A549 (cell line): ENCODE results near the gene SMG1.

ENCODE experiments used
- BCL3 ChIP-seq: fragments of >200 bp; sonication (Bioruptor Twin); formaldehyde crosslinking; IDR thresholded peaks from 3 replicates; pipeline ENCODE4 v1.6.1; 2016
- CHD4 ChIP-seq: fragments of 200-600 bp; sonication (generic); IDR thresholded peaks from 2 replicates; pipeline ENCODE4 v1.6.1; 2016; ENCODE audit warnings: antibody characterized with exemption, mild to moderate bottlenecking, borderline replicate concordance
- CTCF ChIP-seq: fragments of >200 bp; sonication (Bioruptor Twin); formaldehyde crosslinking; IDR thresholded peaks from 3 replicates; pipeline ENCODE4 v1.5.1; 2016
- EP300 ChIP-seq, 2 experiments: fragments of >200 bp; sonication (Bioruptor Twin); formaldehyde crosslinking; IDR thresholded peaks; 2 replicates in 1 of 2; 3 replicates in 1 of 2; pipeline ENCODE4 v1.6.1; 2016 to 2017
- HDAC2 ChIP-seq: fragments of 200-600 bp; sonication (generic); IDR thresholded peaks from 2 replicates; pipeline ENCODE4 v1.6.1; 2016
- HMGXB4 ChIP-seq: fragments of 250-450 bp; sonication (Bioruptor Pico); IDR thresholded peaks from 2 replicates; pipeline ENCODE4 v1.5.0; 2021; ENCODE audit warnings: mild to moderate bottlenecking, moderate library complexity, borderline replicate concordance
- HOXA7 ChIP-seq: fragments of 250-450 bp; sonication (Bioruptor Pico); IDR thresholded peaks from 2 replicates; pipeline ENCODE4 v1.5.0; 2020; ENCODE audit warnings: mild to moderate bottlenecking, moderate library complexity
- KDM1A ChIP-seq: fragments of 200-600 bp; sonication (generic); IDR thresholded peaks from 2 replicates; pipeline ENCODE4 v1.6.1; 2016; ENCODE audit warnings: low read depth, mild to moderate bottlenecking
- PBX3 ChIP-seq: IDR thresholded peaks from 2 replicates; pipeline ENCODE4 v1.6.1; 2012
- POLR2A ChIP-seq: IDR thresholded peaks from 2 replicates; pipeline ENCODE4 v1.6.1; 2012; ENCODE audit warnings: mild to moderate bottlenecking, low read length
- USF2 ChIP-seq: fragments of 450-650 bp; IDR thresholded peaks from 2 replicates; pipeline ENCODE4 v1.6.1; 2014; ENCODE audit warnings: antibody characterized with exemption
- ZFP36 ChIP-seq: fragments of 450-650 bp; IDR thresholded peaks from 2 replicates; pipeline ENCODE4 v1.6.1; 2014; ENCODE audit warnings: borderline replicate concordance; ENCODE audit not compliant: partially characterized antibody
- TF ChIP-seq, protein P1 (sequence below): IDR thresholded peaks from 2 replicates; pipeline ENCODE4 v1.6.1; 2012

DNA sequence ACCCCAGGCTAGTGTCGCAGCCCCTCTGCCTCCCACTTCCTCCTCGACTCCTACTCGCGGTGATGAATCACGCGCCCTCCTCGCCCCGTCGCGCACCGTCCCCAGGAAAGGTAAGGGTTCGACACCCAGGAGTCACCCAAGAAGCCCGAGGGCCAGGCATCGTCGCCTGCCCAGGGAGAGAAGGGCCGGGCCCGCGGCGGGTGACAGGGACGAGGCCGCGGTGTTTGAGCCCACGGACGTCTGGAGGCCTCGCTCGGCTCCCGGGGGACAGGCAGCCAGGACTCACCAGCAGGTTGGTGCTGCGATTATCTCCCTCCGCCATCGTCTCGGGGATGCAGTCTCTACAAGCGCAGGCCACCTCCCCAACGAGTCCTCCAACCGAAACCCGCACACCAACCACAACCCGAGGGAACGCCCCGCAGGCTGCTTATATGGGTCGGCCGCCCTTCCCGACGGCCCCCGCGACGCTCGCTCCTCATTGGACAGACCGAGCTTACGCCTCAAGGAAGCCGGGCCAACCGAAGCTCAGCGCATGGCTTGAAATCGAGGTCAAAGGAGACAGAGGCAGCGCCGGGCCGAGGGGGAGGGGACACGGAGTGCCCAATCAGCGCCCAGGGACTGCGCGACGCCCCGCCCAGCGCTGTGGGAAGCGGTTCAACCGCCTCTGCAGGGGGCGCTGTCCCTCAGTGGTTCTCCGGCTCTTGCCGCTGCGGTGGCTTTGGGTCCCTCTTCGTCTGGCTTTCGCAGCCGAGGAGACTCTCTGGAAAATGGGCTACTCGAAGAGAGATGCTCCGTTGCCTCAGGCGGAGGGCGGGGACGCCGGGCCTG, 124.8 kb downstream of the SMG1 start, which contains the start of gene ARL6IP1:
- TF ChIP-seq EP300 (IDR thresholded peaks at IDR 0.05) (no peak), POLR2A (peak; percentile 100), HMGXB4 (CRISPR knock-in tag) (no peak), CTCF (peak; percentile 87), PBX3 (peak; percentile 83), HDAC2 (no peak), HOXA7 (CRISPR knock-in tag) (peak; percentile 91), BCL3 (peak; percentile 99), KDM1A (no peak), CHD4 (no peak), ZFP36 (no peak), USF2 (no peak)
- TF ChIP-seq, protein P1, sequence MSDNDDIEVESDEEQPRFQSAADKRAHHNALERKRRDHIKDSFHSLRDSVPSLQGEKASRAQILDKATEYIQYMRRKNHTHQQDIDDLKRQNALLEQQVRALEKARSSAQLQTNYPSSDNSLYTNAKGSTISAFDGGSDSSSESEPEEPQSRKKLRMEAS, result peak; percentile 72
